Heart left ventricle (tissue), 16 donors: ENCODE results near the gene PIGC. TPM values are rescaled to one million over a fixed set of nuclear protein-coding genes. Genes with fewer than 3 reads are reported as not detected.
A peak's percentile ranks its signal among the peaks of the same experiment; 100 is the strongest.

Experiments
- ATAC-seq, 4 donors: fragments of 200-7000 bp; cut with Tn5 transposase; one replicate each; pipeline ENCODE4 v1.9.1; 2020 to 2022; ENCODE audit warnings: moderate library complexity in 4 of 4, mild to moderate bottlenecking in 3 of 4, moderate number of reproducible peaks in 1 of 4
- DNase-seq, 5 donors: peaks; one replicate each; pipeline ENCODE4 v3.0.0-alpha.2; 2020
- H3K27ac ChIP-seq, 12 donors: fragments of 200-600 bp; sonication (generic) in 4 of 12; one replicate each; pipeline versions ENCODE4 v1.5.0 to v1.8.0; 2016 to 2022; ENCODE audit warnings: mild to moderate bottlenecking in 2 of 12
- H3K27me3 ChIP-seq, 9 donors: fragments of 200-600 bp; sonication (generic) in 2 of 9; one replicate each; pipeline versions ENCODE4 v1.5.1 to v1.8.0; 2016 to 2022; ENCODE audit warnings: mild to moderate bottlenecking in 3 of 9
- H3K36me3 ChIP-seq, 9 donors: fragments of 200-600 bp; sonication (generic) in 2 of 9; one replicate each; pipeline versions ENCODE4 v1.5.0 to v1.8.0; 2018 to 2022; ENCODE audit warnings: mild to moderate bottlenecking in 2 of 9
- H3K4me1 ChIP-seq, 12 donors: fragments of 200-600 bp; sonication (generic) in 4 of 12; one replicate each; pipeline versions ENCODE4 v1.5.0 to v1.8.0; 2016 to 2022; ENCODE audit warnings: mild to moderate bottlenecking in 3 of 12
- H3K4me3 ChIP-seq, 12 donors: fragments of 200-600 bp; sonication (generic) in 4 of 12; one replicate each; pipeline versions ENCODE4 v1.5.0 to v1.8.0; 2017 to 2022; ENCODE audit warnings: mild to moderate bottlenecking in 9 of 12, moderate library complexity in 4 of 12
- H3K9me3 ChIP-seq, 12 donors: fragments of 200-600 bp; sonication (generic) in 4 of 12; one replicate each; pipeline versions ENCODE4 v1.5.0 to v1.8.0; 2016 to 2022; ENCODE audit warnings: mild to moderate bottlenecking in 1 of 12
- POLR2A ChIP-seq, 2 donors: fragments of 450-650 bp; IDR thresholded peaks; one replicate each; pipeline ENCODE4 v1.6.1; 2017; ENCODE audit warnings: antibody characterized with exemption in 2 of 2, mild to moderate bottlenecking in 2 of 2, moderate library complexity in 2 of 2
- WGBS, 4 donors: extraction: QIAGEN DNeasy Blood & Tissue Kit in 2 of 4; methylation state at CpG; one replicate each; pipeline versions ENCODE4 v1.1.5 to v1.1.7; 2013 to 2018; 5-methylcytosine and 5-hydroxymethylcytosine counted together
- intact Hi-C, 10 donors: fragments of 100-400 bp; cut with DNase I; formaldehyde crosslinking; loops; one replicate each; pipeline versions ENCODE4 v1.11.1 to v1.14.2; 2022
- polyA plus RNA-seq, 2 donors: library from polyadenylated mRNA; stranded (reverse); fragments of 200-250 nt; gene quantifications; one replicate each; pipeline ENCODE4 v1.2.3, GENCODE V29; 2013
- total RNA-seq, 9 donors: library from RNA; depleted of rRNA in 2 of 9; stranded (reverse); fragments of >200 nt in 2 of 9; fragmentation: NEBNext Ultra II Directional in 3 of 9; extraction: Animal tissue kit (Norgen Biotek cat#: 25700) in 3 of 9; gene quantifications; one replicate each; pipeline versions ENCODE4 v1.1.0 to v1.2.4, GENCODE V29; 2016 to 2023
- TF ChIP-seq, protein P1 (sequence below), 12 donors: fragments of 200-600 bp; sonication (generic) in 4 of 12; IDR thresholded peaks; one replicate each; pipeline versions ENCODE4 v1.5.0 to v1.8.0; 2018 to 2022; ENCODE audit warnings: antibody characterized with exemption in 12 of 12, mild to moderate bottlenecking in 5 of 12
- donor health status: ischemic (EF 13 %, LVEDD 7.1; RV severe dilation, severe dysfunction).
- donor health status: healthy with polysubstance abuse.
- donor health status: DM: no; HTN: yes; CAD: no.
- donor health status: DM: no; HTN: no; CAD: no.
- donor health status: ischemic (EF 25% LVEDD 6.9; RV normal size, moderate dysfunction).
- donor health status: ischemic (EF 25% LVEDD 5.7; RV mildly dilated, moderate dysfunction).
- donor health status: healthy.
- donor health status: DM: yes; HTN: yes; CAD: no.
- donor health status: ischemic (EF 35%, LVEDD 5.7; RV mildly dilated, moderate dysfunction).
- donor health status: nonischemic (EF 11% LVEDD 7.7; RV severe dilation, severe dysfunction).
- donor health status: DM: yes; HTN: yes; CAD: no.
- donor health status: PGD.
- donor health status: ischemic (EF 29% LVEDD 5.4; RV normal size, mild dysfunction).
- donor health status: nonischemic (EF 23%, LVEDD 6.1; RV moderate dilation, normal function).

PIGC gene
- total and polyA plus RNA-seq, 11 donors: 12.3 to 22.9 (median 15.7) TPM

DNA sequence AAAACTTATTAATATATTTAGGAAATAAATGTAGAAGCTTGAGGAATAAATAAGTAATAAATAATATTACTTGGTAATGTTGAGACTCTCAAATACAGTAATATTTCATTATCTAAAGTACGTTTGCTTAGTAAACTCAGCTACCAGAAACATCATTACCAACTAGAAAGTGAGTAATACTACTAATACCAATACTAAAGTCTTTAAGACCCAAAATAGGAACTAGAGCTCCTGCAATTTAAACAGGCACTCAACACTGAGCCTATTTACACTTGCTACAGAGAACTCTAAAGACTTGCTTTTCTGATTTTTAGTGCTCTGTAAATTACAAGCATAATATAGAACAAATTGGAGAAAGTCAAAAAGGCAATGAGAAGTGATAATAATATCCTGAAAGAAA lies 36.9 kb downstream of the PIGC start:
- Histone ChIP-seq H3K27me3 (no peaks in the 10 kb centered on the region), H3K27ac (no peak overlapping the region), H3K4me3 (no peak overlapping the region), H3K36me3 (no peaks in the 10 kb centered on the region), H3K9me3 (no peaks in the 10 kb centered on the region), H3K4me1 (peaks cover 0 to 11% (median 2%) of the 10 kb centered on the region in 12 donors)
- intact Hi-C loops: no loop called here
- TF ChIP-seq, protein P1, sequence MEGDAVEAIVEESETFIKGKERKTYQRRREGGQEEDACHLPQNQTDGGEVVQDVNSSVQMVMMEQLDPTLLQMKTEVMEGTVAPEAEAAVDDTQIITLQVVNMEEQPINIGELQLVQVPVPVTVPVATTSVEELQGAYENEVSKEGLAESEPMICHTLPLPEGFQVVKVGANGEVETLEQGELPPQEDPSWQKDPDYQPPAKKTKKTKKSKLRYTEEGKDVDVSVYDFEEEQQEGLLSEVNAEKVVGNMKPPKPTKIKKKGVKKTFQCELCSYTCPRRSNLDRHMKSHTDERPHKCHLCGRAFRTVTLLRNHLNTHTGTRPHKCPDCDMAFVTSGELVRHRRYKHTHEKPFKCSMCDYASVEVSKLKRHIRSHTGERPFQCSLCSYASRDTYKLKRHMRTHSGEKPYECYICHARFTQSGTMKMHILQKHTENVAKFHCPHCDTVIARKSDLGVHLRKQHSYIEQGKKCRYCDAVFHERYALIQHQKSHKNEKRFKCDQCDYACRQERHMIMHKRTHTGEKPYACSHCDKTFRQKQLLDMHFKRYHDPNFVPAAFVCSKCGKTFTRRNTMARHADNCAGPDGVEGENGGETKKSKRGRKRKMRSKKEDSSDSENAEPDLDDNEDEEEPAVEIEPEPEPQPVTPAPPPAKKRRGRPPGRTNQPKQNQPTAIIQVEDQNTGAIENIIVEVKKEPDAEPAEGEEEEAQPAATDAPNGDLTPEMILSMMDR (IDR thresholded peaks at IDR 0.05): no peak
- ATAC-seq (no peak), DNase-seq (no peak)
- 53 to 98% (median 94%) methylated on average over 1 of the region's 1 CpG for WGBS, 4 donors

DNA sequence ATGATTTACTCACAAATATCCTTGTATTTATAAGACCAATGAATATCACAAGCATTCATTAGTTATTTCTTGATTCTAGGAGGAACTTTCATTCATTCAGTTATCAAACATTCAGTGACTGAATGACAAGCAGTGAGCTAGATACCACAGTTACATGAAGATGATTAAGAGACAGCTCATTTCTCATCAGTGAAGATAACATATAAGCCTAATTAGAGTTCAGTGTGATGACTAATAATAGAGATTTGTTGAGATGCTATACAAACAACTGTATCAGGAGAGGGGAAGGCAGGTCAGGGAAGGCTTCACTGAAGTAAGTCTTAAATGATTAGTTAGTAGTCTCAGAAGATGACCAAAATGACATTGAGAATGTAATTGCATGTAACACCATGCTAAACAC lies 38.0 kb downstream of the PIGC start:
- TF ChIP-seq POLR2A (IDR thresholded peaks at IDR 0.05): no peak
- TF ChIP-seq, protein P1 (IDR thresholded peaks at IDR 0.05): no peak
- Histone ChIP-seq H3K27ac (no peak overlapping the region), H3K9me3 (no peaks in the 10 kb centered on the region), H3K36me3 (no peaks in the 10 kb centered on the region), H3K4me1 (peaks cover 0 to 14% (median 4%) of the 10 kb centered on the region in 12 donors), H3K27me3 (no peaks in the 10 kb centered on the region), H3K4me3 (no peak overlapping the region)
- DNase-seq (no peak), ATAC-seq (no peak)
- intact Hi-C loops: no loop called here

DNA sequence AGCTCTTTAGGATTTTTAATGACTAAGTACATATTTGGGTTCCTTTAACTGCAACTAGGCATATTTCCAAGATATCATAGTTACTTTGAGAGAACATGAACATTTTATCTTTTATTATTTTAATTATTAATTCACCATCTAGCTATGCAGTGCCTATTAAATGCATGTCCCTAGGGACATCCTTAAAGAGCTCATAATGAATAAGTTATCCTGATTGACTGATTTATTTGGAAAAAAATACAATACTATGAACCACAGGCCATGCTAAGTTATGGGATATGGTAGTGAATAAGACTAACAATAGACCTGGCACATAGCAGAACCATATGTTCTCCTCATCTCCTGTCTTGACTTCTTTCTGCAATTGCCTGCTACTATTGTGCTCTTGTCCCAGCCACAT lies 39.7 kb downstream of the PIGC start:
- ATAC-seq (no peak), DNase-seq (no peak)
- TF ChIP-seq, protein P1 (IDR thresholded peaks at IDR 0.05): no peak
- Histone ChIP-seq H3K4me3 (no peak overlapping the region), H3K36me3 (no peaks in the 10 kb centered on the region), H3K9me3 (no peaks in the 10 kb centered on the region), H3K27me3 (no peaks in the 10 kb centered on the region), H3K27ac (no peak overlapping the region), H3K4me1 (peaks cover 0 to 30% (median 8%) of the 10 kb centered on the region in 12 donors)
- intact Hi-C loops: loop anchor here in 5 of 10 donors (5.0 kb wide), 4 partner anchors 272 to 402 kb away; no protein-coding TSS in a partner anchor

DNA sequence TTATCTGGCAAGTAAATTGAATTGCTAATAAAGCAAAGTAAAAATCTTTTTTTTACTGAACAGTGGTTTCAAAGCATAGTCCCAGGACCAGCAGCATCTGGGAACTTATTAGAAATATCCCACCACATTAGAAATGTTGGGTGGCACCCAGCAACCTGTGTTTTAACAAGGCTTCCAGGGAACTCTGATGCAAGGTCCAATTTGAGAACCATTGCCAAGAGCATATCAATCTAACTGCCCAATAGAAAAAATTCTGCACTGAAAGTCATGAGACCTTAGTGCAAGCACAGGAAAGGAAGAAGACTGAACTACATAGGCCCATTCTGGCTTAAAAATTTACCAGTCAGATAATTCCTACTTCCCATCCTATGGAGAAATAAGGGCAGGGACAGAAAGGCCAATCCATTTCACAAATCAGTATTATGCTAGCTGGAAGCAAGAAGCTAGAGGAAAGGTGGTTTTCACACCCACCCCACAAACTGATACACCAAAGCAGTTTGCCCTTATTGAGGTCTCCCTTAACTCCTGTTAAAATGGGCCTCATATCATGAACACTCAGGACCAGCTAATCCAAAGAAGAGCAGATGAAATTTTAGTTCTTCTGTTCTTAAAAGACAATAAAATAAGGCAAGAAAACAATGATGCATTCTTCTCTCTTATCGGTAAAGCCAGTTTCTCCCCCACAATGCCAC lies 40.8 kb downstream of the PIGC start:
- 82 to 91% (median 86%) methylated on average over 1 of the region's 1 CpG for WGBS, 4 donors
- no peaks in the 10 kb centered on the region for H3K27me3 ChIP-seq
- no peak for DNase-seq
- no peak overlapping the region for H3K27ac ChIP-seq
- no peaks in the 10 kb centered on the region for H3K36me3 ChIP-seq
- no peak for ATAC-seq
- no peaks in the 10 kb centered on the region for H3K9me3 ChIP-seq
- no peak for TF ChIP-seq POLR2A (IDR thresholded peaks at IDR 0.05)
- intact Hi-C loops: loop anchor here in 5 of 10 donors (5.0 kb wide), 4 partner anchors 271 to 401 kb away; no protein-coding TSS in a partner anchor
- peaks cover 0 to 41% (median 15%) of the 10 kb centered on the region in 12 donors for H3K4me1 ChIP-seq
- no peak overlapping the region for H3K4me3 ChIP-seq

DNA sequence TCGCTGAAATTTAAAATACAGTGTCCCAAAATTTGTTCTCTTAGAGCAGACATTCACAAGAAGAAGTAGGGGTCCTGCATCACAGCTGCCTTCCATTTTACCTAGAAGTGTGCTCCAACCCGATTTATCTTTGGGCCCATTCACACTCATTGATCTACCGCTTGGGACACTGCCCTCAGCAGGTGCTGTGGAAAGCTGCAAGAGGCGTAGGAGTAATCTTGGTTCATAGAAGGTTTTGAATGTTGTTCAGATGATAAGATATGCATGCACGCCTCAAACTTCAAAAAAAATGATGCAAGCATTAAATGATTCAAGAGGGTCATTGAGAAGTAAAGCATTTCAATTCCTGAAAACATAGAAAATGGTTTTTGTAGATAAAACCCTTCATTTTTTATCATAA lies 42.0 kb downstream of the PIGC start:
- DNase-seq: peak in 1 of 5 donors; percentile 13
- TF ChIP-seq, protein P1 (IDR thresholded peaks at IDR 0.05): peak in 1 of 12 donors; percentile 14
- no peak for TF ChIP-seq POLR2A (IDR thresholded peaks at IDR 0.05)
- peaks cover 0 to 51% (median 26%) of the 10 kb centered on the region in 12 donors for H3K4me1 ChIP-seq
- intact Hi-C loops: loop anchor here in 7 of 10 donors (2.0 to 5.0 kb wide), 7 partner anchors 270 to 400 kb away; no protein-coding TSS in a partner anchor
- no peak overlapping the region for H3K4me3 ChIP-seq
- H3K27me3 ChIP-seq: no peaks in the 10 kb centered on the region
- H3K36me3 ChIP-seq: no peaks in the 10 kb centered on the region
- no peak for ATAC-seq
- WGBS, 4 donors: 77 to 89% (median 84%) methylated on average over 5 of the region's 5 CpGs
- no peaks in the 10 kb centered on the region for H3K9me3 ChIP-seq
- no peak overlapping the region for H3K27ac ChIP-seq
